B cell (primary cell): ENCODE data around the gene GANC. TPM values are rescaled to one million over a fixed set of nuclear protein-coding genes. Genes with fewer than 3 reads are reported as not detected.

Experiments used
- ATAC-seq: fragments of 200-7000 bp; cut with Tn5 transposase; one replicate; pipeline ENCODE4 v1.10.0; 2021; ENCODE audit warnings: low read depth, mild to moderate bottlenecking, moderate number of reproducible peaks, moderate library complexity
- CTCF ChIA-PET: fragments of 350-600 bp; sonication (Branson Sonifier 250); formaldehyde crosslinking; loops from one replicate; lab custom pipeline; 2021; ENCODE audit warnings: antibody characterized with exemption, inconsistent platforms; lab: Charles Lee
- POLR2A ChIA-PET: fragments of 350-600 bp; sonication (Branson Sonifier 250); formaldehyde crosslinking; loops from one replicate; lab custom pipeline; 2021; ENCODE audit warnings: antibody characterized with exemption; lab: Charles Lee
- DNase-seq: peaks from one replicate; pipeline ENCODE4 v3.0.0; 2013
- H2AFZ ChIP-seq: 2 replicates; pipeline ENCODE4 v1.6.1; 2012; ENCODE audit warnings: mild to moderate bottlenecking, low read depth, low read length; ENCODE audit not compliant: insufficient read depth, poor library complexity, severe bottlenecking
- H3K27ac ChIP-seq, 2 donors: 1 replicate in 1 of 2; 2 replicates in 1 of 2; pipeline ENCODE4 v1.5.1; 2012 to 2013; ENCODE audit warnings: low read length in 2 of 2, mild to moderate bottlenecking in 2 of 2, moderate library complexity in 1 of 2
- H3K27me3 ChIP-seq, 4 experiments: fragments of 200-600 bp in 1 of 4; sonication (generic) in 1 of 4; replicated peaks in 1 of 4; 1 replicate in 2 of 4; 2 replicates in 2 of 4; pipeline versions ENCODE4 v1.6.1 to v1.7.0; 2013 to 2016; ENCODE audit warnings: low read length in 3 of 4, mild to moderate bottlenecking in 2 of 4, mixed read lengths in 1 of 4, moderate library complexity in 1 of 4; ENCODE audit not compliant: insufficient read depth in 4 of 4, control insufficient read depth in 3 of 4; ENCODE audit errors: control extremely low read depth in 1 of 4
- H3K36me3 ChIP-seq, 2 experiments: replicated peaks in 1 of 2; 1 replicate in 1 of 2; 2 replicates in 1 of 2; pipeline versions ENCODE4 v1.6.1 to v1.7.1; 2013; ENCODE audit warnings: low read length in 1 of 2; ENCODE audit not compliant: insufficient read depth in 2 of 2, control insufficient read depth in 1 of 2; ENCODE audit errors: control extremely low read depth in 1 of 2, extremely low read depth in 1 of 2
- H3K4me1 ChIP-seq, 2 donors: fragments of 200-600 bp in 1 of 2; sonication (generic) in 1 of 2; 1 replicate in 1 of 2; 2 replicates in 1 of 2; pipeline versions ENCODE4 v1.5.1 to v1.6.1; 2013 to 2017; ENCODE audit warnings: low read length in 2 of 2; ENCODE audit not compliant: control insufficient read depth in 2 of 2, insufficient read depth in 2 of 2
- H3K4me2 ChIP-seq: replicated peaks from 2 replicates; pipeline ENCODE3; 2012; ENCODE audit warnings: mild to moderate bottlenecking, low read depth, low read length; ENCODE audit not compliant: poor library complexity, severe bottlenecking
- H3K4me3 ChIP-seq, 5 experiments: fragments of 200-600 bp in 1 of 5; sonication (generic) in 1 of 5; 1 replicate in 3 of 5; 2 replicates in 2 of 5; pipeline versions ENCODE4 v1.5.1 to v1.7.0; 2011 to 2016; ENCODE audit warnings: low read length in 4 of 5, mild to moderate bottlenecking in 4 of 5, low read depth in 2 of 5, control low read depth in 1 of 5, moderate library complexity in 1 of 5; ENCODE audit not compliant: insufficient read depth in 1 of 5; ENCODE audit errors: control extremely low read depth in 1 of 5, extremely low read depth in 1 of 5
- H3K79me2 ChIP-seq: fragments of 200-600 bp; sonication (generic); one replicate; pipeline ENCODE4 v1.6.0; 2016; ENCODE audit warnings: low read length; ENCODE audit not compliant: control insufficient read depth, insufficient read depth
- H3K9ac ChIP-seq: fragments of 200-600 bp; sonication (generic); 2 replicates; pipeline ENCODE4 v1.6.1; 2017; ENCODE audit warnings: mild to moderate bottlenecking, low read length, moderate library complexity
- H3K9me3 ChIP-seq, 3 donors: one replicate each; pipeline versions ENCODE4 v1.6.1 to v1.7.1; 2013; ENCODE audit warnings: low read length in 2 of 3; ENCODE audit not compliant: control insufficient read depth in 2 of 3, insufficient read depth in 1 of 3; ENCODE audit errors: control extremely low read depth in 1 of 3
- H4K20me1 ChIP-seq: 2 replicates; pipeline ENCODE4 v1.6.0; 2012; ENCODE audit warnings: mild to moderate bottlenecking, low read length; ENCODE audit not compliant: insufficient read depth, control insufficient read depth, poor library complexity, severe bottlenecking
- H3K27ac Mint-ChIP-seq: one replicate; pipeline ENCODE4 v1.8.0; 2021; ENCODE audit warnings: mixed read lengths
- H3K27me3 Mint-ChIP-seq: one replicate; pipeline ENCODE4 v1.8.0; 2021; ENCODE audit warnings: mixed read lengths
- H3K4me1 Mint-ChIP-seq: one replicate; pipeline ENCODE4 v1.8.0; 2021; ENCODE audit warnings: mixed read lengths
- H3K4me3 Mint-ChIP-seq: one replicate; pipeline ENCODE4 v1.8.0; 2021; ENCODE audit warnings: mixed read lengths
- H3K9me3 Mint-ChIP-seq: one replicate; pipeline ENCODE4 v1.8.0; 2022; ENCODE audit warnings: mixed read lengths; ENCODE audit not compliant: insufficient read depth
- EZH2 ChIP-seq: IDR thresholded peaks from 2 replicates; pipeline ENCODE4 v1.6.1; 2012; ENCODE audit warnings: borderline replicate concordance, low read depth, mild to moderate bottlenecking, moderate library complexity, low read length; ENCODE audit not compliant: insufficient read depth, poor library complexity, severe bottlenecking
- WGBS: methylation state at CpG from one replicate; pipeline ENCODE4 v1.1.5; 2013; ENCODE audit warnings: missing lambda C conversion rate; ENCODE audit not compliant: insufficient coverage; 5-methylcytosine and 5-hydroxymethylcytosine counted together
- intact Hi-C: fragments of 100-400 bp; cut with micrococcal nuclease; formaldehyde crosslinking; loops from one replicate; pipeline ENCODE4 v1.10.0; 2022
- polyA plus RNA-seq: library from polyadenylated mRNA; depleted of rRNA; stranded (reverse); fragments of >200 nt; gene quantifications from 2 replicates; pipeline ENCODE4 v1.2.3, GENCODE V29; 2012
- total RNA-seq, 2 donors: library from RNA; stranded (reverse); fragments of 120-200 nt in 1 of 2; gene quantifications; 1 replicate in 1 of 2; 2 replicates in 1 of 2; pipeline versions ENCODE4 v1.2.3 to v1.2.4, GENCODE V29; 2013 to 2022
- TF ChIP-seq, protein P1 (sequence below): fragments of 200-600 bp; IDR thresholded peaks from one replicate; pipeline ENCODE4 v1.8.0; 2022; ENCODE audit warnings: antibody characterized with exemption, mild to moderate bottlenecking

Gene GANC
- total and polyA plus RNA-seq, 2 donors (not counting 1 experiment from before 2014, with no cell fraction given), result 43.5 to 122 TPM

DNA sequence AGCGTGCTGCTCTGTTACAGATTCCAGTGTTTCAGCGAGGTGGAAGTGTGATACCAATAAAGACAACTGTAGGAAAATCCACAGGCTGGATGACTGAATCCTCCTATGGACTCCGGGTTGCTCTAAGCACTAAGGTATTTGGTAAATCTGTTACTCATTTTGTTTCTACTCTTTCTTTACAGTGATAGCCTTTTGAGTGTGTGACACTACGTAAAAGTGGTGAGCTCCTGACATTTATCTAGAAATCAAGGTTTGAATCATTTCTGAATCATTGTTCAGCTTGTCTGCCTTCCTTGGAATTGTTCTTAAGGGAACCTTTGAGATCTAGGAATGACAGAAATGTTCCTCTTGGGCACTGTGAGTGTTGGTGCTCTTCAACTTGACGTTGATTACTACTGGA, 75.1 kb downstream of the GANC start:
- no peak overlapping the region for H3K4me2 ChIP-seq
- ChIA-PET CTCF (no interaction called here), POLR2A (no interaction called here)
- no peak overlapping the region for H3K4me3 Mint-ChIP-seq
- no peak overlapping the region for H3K4me3 ChIP-seq
- intact Hi-C loops, result no loop called here
- no peaks in the 10 kb centered on the region for H3K27me3 ChIP-seq
- 89% methylated on average over 1 of the region's 5 CpGs for WGBS
- no peaks in the 10 kb centered on the region for H3K4me1 ChIP-seq
- TF ChIP-seq, protein P1, sequence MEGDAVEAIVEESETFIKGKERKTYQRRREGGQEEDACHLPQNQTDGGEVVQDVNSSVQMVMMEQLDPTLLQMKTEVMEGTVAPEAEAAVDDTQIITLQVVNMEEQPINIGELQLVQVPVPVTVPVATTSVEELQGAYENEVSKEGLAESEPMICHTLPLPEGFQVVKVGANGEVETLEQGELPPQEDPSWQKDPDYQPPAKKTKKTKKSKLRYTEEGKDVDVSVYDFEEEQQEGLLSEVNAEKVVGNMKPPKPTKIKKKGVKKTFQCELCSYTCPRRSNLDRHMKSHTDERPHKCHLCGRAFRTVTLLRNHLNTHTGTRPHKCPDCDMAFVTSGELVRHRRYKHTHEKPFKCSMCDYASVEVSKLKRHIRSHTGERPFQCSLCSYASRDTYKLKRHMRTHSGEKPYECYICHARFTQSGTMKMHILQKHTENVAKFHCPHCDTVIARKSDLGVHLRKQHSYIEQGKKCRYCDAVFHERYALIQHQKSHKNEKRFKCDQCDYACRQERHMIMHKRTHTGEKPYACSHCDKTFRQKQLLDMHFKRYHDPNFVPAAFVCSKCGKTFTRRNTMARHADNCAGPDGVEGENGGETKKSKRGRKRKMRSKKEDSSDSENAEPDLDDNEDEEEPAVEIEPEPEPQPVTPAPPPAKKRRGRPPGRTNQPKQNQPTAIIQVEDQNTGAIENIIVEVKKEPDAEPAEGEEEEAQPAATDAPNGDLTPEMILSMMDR, result no peak
- TF ChIP-seq EZH2, result no peak
- no peak for DNase-seq
- H2AFZ ChIP-seq, result no peak overlapping the region
- no peak overlapping the region for H3K27ac Mint-ChIP-seq
- H4K20me1 ChIP-seq, result no peaks in the 10 kb centered on the region
- ATAC-seq, result no peak
- H3K27ac ChIP-seq, result no peak overlapping the region
- no peaks in the 10 kb centered on the region for H3K79me2 ChIP-seq
- H3K4me1 Mint-ChIP-seq, result no peaks in the 10 kb centered on the region
- H3K9ac ChIP-seq, result no peak overlapping the region
- H3K9me3 Mint-ChIP-seq, result no peaks in the 10 kb centered on the region
- no peaks in the 10 kb centered on the region for H3K9me3 ChIP-seq
- peaks cover 5 to 86% of the 10 kb centered on the region in 2 experiments for H3K36me3 ChIP-seq
- H3K27me3 Mint-ChIP-seq, result no peaks in the 10 kb centered on the region

DNA sequence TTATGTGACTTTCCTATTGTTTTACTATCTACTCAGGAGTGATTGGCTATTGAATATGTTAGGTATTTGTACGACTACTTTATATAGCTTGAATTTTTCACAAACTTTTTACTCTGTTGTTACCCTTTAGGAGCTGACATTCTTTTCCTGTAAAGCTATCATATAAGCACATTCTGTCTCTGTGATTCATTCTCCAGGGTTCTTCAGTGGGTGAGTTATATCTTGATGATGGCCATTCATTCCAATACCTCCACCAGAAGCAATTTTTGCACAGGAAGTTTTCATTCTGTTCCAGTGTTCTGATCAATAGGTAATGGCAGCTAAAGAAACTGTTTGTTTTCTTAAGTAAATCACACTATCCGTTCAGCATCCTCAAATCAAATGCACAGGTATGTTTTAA, 76.2 kb downstream of the GANC start:
- H3K4me1 Mint-ChIP-seq, result no peaks in the 10 kb centered on the region
- Histone ChIP-seq H2AFZ (no peak overlapping the region), H3K9ac (no peak overlapping the region), H3K4me3 (no peak overlapping the region), H3K4me1 (no peaks in the 10 kb centered on the region), H3K27ac (no peak overlapping the region), H4K20me1 (no peaks in the 10 kb centered on the region), H3K27me3 (no peaks in the 10 kb centered on the region), H3K4me2 (no peak overlapping the region), H3K9me3 (no peaks in the 10 kb centered on the region), H3K36me3 (peaks cover 6 to 85% of the 10 kb centered on the region in 2 experiments), H3K79me2 (no peaks in the 10 kb centered on the region)
- H3K9me3 Mint-ChIP-seq, result no peaks in the 10 kb centered on the region
- H3K27ac Mint-ChIP-seq, result no peak overlapping the region
- TF ChIP-seq EZH2, result no peak
- TF ChIP-seq, protein P1, result no peak
- no CpG with 5 or more reads among the region's 2 CpGs for WGBS
- POLR2A ChIA-PET, result no interaction called here
- intact Hi-C loops, result no loop called here
- no peak for DNase-seq
- ATAC-seq, result no peak
- CTCF ChIA-PET, result no interaction called here
- H3K27me3 Mint-ChIP-seq, result no peaks in the 10 kb centered on the region
- H3K4me3 Mint-ChIP-seq, result no peak overlapping the region
